ENCODE measurements around the gene PCDH9.
"Not testable (repeated sequence)": the region's sequence is repeated elsewhere in the genome, so short reads cannot be mapped to it uniquely, and the experiment has no call there.

The PCDH9 gene

DNA sequence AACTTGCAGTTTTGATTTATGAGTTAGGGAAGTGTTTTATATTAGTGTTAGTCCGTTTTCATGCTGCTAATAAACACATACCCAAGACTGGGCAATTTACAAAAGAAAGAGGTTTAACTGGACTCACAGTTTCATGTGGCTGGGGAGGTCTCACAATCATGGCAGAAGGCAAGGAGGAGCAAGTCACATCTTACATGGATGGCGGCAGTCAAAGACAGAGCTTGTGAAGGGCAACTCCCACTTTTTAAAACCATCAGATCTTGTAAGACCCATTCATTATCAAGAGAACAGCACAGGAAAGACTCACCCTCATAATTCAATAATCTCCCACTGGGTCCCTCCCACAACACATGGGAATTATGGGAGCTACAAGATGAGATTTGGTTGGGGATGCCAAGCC is 349.0 kb downstream of the PCDH9 start:
- DNase-seq = not testable (repeated sequence)

DNA sequence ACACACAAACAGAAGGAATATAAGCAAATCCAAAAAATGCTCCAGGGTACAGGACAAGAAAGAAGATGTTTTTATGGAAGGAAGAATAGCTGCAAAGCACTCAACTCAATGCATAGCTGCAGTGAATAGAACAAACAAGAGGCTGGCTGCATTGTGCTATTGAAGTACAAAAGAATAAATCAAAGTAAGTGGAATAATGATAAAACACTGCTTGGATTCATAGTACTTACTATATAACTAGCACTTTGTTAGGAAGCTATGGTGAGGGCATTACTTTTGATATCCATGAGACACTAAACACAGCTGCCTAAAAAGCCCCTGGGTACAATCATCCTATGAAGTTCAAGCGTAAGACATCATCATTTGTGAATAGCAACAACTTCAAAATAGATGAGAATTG is 350.1 kb downstream of the PCDH9 start:
- DNase-seq = no peak

DNA sequence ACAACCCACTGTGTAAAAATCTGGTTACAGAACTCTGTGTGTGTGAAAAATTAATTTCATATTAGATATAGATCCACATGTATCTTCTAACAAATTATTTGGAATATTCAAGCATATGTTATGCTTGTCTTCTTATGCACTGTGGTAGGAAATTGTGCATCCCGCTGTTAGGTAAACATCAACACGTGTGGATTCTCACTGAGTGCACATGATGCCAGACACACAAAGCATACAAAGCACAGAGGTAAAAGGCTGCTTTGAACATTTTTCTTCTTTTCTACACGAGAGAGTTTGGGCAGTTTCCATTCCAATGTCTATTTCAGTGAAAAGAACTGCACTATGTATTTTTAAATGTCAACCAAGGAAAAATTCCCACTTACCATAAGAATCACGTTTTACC is 354.9 kb downstream of the PCDH9 start:
- no peak for DNase-seq

DNA sequence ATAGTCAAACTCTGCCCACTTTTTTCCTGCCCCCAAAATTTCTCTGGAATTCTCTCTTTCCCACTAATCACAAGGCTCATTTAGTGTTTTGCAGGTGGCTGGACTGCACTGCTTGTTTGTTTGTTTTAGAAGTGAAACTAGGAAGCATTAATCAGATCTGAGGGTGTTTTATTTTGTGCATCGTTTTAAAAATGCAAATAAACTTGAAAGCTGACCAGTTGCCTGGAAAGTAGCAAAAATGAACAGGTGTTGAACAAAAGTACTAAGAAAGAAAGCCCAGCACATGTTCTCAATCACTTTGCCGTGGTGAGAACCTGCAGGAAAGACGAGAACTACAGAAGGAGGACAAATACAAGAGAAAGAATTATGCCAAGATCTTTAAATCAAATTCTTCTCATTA is 365.5 kb downstream of the PCDH9 start:
- no peak for DNase-seq

DNA sequence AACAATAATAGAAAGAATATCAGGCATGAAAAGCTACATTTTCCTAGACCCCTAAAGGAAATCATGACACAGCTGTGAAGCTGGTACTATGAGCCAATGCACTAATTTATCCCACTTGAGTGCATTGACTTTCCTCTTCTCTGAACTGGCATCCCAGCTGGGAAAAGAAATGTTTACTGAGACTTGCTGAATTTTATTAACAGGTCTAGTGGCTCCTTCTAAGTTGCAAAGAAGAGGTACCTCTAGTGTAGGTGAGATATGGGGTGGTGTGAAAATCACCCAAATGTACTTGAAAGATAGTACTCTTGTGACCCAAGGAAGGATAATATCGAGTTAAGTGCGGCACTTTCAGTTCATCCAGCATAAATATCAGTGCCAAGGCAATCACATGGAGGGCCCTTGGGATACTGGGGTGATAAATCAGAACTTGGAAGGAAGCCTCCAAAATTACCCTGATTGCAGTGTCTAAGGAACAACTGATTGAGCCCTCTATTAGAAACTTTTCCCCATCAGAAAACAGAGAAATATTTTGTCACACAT is 369.2 kb downstream of the PCDH9 start:
- DNase-seq = no peak

DNA sequence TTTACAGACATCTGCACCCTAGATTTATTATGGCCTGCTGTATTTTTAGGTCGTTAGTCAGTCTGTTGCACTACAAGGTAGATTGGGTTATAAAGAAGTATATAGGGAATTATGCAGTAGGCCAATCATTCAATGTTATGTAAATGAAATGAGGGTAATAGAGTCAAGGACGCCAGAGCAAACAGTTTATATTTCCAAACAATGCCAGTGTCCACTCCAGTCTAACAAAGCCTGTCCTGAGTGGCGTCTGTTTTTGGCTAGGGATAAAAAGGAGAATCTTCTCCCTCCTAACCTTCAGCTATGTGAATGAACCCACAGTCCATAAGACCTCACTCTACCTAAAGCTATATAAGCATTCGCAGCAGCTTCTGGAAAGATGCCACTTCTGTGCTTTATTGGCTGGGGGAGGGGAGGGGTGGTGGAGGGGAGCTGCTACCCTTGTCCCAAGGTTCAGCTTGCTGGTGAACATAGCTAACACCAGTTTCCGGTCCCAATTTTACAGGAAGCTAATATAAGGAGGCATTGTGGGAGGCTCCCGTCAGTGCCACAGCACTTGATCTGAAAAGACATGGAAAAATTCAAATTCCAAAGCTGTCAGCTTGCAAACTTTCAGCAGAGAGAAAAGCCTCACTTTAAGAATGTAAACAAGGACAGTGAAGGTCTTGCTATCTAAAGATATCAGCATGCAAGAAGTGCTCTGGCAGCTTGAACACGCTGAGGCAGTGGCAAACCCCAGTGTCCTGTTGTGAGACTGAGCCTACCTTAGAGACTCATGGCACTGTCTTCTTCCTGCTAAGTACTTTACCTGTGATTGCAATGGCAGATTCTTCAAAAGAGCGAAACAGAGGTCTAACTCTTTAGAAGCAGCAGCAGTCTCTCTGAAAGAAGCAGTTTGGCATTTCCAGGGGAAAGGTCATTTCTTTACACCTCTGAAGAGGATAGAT is 369.9 kb downstream of the PCDH9 start:
- DNase-seq = no peak

DNA sequence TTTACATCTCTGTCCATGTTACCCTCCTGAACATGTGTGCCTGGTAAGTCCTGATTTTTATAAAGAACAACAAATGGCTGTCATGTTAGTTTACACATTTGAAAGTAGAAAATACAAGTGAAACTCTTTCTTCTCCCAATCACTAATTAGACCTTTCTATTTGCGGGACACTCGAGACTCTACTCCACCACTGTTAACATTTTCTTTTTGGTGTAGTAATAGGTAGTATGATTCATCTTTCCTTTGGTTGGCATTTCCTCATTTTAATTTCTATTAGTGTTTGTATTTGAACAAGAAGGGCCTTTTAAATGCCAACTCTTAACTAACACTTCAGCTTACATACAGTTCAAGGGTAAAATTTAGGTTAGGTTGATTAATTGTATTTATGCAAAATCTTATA is 371.1 kb downstream of the PCDH9 start:
- no peak for DNase-seq

DNA sequence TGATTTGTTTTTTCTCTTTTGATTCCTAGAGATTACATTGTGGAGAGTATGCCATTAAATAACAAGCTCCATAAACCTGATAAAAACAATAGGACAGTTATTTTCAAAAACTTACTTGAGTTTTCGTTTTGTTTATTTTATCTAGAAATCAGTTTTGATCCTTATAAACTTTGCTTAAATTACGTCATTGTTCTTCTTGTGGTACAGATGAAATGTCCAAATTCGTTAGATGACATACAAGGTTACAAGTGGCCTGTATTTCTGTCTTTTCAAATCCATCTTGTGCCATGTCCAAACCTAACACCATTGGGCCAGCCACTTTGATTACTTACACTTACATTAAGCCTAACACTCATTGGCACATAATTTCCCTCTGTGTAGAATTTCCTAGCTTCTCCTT is 372.0 kb downstream of the PCDH9 start:
- no peak for DNase-seq

DNA sequence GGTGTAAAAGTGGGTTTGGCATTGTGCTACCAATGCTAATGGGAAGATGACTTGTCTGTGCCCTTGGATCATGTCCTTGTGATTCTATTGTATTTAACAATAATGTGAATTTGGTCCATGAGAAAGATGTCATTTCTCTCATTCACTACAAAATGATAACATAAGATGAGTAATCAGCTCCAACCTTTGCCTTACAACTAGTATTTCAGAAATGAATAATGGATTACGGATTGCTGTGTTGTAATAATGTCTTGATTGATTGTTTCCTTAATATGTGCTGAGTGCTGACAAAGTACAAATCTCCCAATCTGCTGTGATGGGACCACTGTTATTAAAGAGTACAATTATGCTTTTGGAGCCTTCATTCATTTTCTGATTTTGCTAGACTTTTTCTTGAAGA is 375.0 kb downstream of the PCDH9 start:
- DNase-seq = no peak

DNA sequence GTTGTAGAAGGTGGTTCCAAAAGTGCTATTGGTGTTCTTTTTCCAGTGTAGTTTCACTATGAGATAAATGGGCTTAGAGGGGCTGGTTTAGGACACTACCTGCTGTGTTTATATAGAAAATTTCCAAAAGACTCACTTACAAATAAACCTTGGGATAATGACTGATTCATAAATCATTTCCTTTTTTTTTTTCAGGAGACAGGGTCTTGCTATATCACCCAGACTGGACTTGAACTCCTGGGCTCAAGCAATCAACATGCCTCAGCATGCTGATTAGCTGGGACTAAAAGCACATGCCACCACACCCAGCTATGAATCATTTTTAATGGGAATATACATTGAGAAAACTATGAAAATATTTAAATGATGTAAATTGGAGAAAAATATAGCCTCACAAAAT is 376.6 kb downstream of the PCDH9 start:
- DNase-seq = no peak

DNA sequence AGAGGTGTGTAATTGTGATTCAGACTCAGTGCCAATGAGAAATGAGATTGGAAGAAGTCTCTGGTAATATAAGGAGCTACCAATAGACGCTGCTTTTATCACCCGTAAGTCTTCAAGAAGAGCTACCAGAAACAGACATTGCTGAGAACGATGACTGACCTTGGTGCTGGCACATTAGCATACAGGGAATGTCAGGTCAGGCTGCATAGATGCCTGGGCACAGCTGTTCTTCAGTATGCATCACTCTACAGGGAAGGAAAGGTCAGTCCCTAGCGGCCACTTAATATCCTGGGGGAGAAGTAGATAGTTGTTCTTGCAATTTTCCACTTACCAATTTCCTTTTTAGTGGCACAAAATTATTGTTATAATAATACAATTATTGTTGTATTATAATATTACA is 380.4 kb downstream of the PCDH9 start:
- DNase-seq = no peak

DNA sequence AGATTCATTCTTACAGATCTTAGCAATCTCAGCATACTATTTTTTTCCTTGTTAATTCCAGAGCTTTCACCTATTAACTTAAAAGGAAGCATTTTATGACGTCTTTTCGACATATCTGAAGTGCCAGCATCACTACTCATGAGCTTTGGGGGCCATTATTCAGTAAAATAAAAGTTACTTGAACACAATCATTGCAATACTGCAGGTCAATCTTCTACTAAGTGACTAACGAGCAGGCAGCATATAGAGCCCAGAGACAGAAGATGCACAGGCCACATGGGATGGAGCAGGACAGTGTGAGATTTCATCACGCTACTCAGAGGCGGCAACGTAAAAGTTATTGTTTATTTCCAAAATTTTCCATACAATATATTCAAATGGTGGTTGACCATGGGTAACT is 382.6 kb downstream of the PCDH9 start:
- no peak for DNase-seq

DNA sequence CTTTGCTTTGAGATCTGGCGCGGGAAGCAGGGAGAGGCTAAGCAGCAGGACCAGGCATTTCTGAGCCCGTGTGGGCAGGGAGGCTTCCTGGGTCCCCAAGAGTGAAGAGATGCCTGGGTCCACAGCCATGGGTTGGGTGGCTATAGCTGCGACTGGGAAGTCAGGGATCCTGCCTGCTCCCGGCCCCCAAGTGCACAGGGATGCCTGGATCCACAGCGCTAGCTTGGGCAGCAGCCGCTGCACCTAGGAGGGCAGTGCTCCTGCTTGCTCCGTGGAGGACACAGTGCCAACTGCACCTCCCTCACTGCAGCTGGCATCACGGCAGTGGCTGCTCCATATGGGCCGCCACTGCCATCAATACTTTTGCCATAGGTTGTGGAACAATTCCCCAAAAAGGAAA is 384.7 kb downstream of the PCDH9 start:
- no peak for DNase-seq

DNA sequence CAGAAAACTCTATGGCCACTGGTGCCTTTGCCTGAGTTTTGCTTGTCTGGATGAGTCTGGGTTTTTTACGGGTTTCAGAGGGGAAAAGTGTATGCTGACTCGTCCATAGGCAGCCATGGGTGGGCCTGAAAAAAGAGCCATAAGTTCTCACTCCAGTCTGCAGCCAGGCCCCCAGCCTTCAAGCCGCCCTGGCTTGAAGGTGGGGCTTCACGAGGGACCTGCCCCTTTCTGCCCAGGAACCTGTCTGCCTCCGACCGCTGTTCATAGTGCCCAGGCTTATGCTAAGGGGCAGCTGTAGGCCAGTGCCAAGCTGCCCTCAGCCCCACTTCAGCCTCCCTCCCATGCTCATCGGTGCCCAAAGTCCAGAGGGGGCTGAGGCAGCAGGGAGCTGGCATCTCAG is 385.2 kb downstream of the PCDH9 start:
- DNase-seq = no peak

DNA sequence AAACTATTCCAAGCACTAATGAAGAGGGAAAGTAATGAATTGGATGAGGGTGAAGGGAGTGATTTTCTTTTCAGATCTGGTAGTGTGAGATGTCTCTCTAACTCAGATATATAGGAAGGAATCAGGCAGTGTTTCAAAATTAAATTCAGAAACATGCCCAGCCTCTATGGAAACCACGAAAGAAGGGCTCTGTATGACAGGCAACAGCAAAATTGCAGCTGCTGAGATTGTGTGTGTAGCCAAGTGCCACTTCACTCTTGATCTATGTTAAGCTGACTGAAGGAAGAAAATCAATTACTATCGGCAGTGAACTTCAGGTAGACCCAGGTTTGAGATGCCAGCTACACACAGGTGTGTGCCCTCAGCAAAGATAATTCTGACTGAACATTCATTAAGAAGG is 387.4 kb downstream of the PCDH9 start:
- no peak for DNase-seq

DNA sequence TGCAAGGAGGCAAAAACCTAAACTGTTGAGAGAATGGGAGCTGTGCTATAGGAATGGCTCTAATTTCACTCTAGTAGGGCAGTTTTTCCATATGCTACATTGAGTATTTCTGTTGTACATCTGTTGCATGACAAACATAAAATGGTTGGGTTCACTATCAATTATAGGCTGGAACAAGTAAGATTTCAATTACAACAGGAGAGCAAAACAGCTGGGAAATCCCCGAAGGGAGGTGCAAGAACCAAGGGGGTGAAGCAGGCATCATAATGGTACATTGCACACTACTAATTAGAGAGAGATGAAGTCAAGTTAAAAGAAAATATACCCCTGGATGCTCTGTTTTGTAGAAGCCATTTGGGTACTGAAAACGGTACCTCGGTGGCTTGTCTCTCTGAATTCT is 389.5 kb downstream of the PCDH9 start:
- no peak for DNase-seq

DNA sequence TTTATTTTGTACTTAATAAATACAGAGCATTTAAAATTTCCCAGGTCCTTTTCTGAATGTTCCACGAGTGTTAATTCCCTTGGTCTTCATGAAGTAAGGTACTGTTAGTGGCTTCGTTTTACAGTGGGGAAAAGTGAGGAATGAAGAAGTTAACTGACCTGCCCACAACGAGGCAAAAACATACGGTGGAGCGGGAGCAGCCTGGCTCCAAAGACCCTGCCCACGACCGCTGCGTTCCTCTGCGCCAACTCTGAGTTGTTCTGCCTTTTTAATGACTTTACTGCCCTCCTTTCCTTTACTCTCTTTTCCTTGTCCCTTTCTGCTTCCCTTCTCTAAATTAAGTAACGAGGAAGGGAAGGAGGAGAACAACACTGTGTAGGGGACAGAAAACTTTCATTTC is 392.9 kb downstream of the PCDH9 start:
- no peak for DNase-seq

DNA sequence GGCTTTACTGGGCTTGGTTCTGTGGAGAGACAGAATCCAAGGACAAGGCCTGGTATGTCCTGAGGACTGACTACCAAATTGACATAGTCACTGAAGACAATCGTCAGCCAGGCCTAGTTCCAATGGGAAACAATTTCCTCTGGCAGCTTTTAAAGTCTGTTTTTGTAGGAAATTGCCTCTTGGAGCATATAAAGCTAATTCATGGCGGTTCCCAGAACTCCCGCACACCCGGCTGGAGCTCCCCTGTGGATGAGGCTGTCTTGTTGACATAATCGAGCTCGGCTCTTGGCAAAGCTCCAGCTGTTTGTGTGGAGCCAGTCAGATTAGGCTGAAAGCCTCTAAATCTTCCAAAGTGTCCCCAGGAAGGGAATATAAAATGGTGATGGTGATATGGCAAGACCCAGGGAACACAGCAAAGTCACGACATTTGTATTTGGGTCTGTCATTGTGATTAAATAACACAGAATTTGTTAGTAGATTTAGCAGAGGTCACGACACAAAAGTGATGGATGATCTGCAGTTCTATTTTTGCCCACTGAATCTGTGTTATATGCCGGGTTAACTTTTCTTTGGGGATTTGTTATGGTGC is 395.0 kb downstream of the PCDH9 start:
- DNase-seq = no peak

DNA sequence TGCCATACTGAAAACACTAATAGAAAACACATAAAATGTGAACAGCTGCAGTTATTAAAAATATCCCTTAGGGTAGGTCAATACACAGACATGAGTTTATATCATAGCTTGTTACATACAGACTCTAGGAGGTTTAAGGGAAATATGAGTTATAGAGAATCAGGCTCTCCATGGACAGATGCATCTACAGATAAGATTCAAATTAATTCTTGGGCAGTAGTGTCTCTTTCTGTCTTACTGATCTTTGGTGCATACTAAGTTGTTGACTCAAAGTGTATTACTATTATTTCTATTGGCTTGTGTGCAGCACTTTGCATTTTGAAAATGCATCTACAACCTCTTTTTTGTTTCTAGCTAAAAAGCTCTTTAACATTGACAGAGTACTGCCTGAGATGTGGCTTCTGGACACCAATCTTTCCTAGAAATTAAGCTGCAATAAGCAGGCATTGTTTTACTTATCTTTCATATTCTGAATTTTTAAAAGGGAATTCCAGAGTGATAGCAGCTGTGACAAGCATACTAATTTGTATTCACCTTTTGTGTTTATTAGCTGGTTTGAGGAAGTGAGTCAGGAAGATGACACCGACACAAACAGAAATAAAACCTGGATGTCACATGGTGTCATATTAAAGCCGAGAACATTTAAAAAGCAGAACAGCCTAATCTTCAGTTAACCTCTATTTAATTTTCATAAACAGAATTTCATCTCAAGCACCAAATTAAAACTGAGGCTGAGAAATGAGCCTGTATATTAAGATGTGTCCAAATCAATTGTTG is 399.0 kb downstream of the PCDH9 start:
- no peak for DNase-seq

DNA sequence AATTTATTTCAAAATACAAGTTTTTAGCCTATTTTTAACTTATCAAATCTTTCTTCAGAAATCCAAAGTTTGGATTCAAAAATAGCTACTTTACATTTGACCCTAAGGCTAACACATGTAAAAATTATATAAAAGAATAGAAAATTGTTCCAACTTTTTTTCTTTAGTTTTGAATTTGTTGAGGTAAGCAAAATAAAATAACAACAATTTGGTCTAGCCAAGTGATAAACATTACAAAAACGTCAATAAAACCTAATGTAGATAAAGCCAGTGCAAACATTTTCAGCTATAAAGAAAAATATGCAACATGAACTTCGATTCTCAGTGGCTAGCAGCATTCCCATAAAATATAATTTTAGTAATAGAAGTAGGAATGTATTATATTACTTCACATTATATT is 400.3 kb downstream of the PCDH9 start:
- DNase-seq = no peak

DNA sequence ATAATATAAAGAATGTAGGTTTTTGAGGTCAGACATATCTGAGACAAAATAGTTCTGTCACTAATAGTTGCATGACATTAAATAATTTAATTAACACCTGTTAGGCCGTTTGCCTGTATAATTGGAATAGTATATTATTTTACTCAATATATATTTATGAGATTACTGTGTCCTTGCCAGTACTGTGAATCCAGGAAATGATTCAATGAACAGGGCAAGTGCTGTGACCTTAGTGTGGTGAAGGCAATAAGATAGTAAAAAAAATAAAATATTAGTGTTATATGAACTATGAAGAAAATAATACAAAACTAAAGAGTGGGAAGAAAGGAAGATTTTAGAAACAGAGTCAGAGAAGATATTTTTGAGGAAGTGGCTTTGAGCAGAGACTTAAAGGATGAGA is 403.7 kb downstream of the PCDH9 start:
- no peak for DNase-seq

DNA sequence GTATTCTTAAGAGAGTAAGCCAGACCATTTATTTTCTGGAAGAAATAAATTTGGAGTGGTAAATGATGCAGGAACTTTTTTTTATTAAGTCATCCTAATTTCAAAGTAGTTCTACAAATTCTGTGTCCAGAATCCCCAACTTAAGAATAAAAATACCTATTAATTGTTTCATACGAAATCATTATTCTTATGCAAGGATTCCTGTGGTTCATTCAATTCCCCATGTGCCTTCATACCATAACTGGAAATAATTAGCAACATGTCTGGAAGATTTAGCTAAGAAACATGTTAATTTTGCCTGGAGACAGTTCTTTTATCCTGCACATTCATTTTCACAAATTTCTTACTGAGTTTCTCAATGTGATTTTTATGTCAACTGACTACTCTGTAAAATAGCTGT is 408.6 kb downstream of the PCDH9 start:
- DNase-seq = no peak

DNA sequence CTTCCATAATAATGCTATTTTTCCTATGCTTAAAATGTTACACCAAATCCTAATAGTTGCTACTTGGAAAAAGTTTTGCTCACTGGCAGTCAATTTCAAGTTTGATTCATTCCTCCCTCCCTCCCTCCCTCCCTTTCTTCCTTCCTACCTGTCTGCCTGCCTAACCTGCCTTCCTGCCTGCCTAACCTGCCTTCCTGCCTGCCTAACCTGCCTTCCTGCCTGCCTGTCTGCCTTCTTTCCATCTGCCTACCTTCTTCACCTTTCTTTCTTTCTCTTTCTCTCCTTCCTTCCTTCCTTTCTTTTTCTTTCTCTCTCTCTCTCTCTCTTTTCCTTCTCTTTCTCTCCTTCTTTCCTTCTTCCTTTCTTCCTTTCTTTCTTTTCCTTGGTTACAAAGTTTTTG is 418.7 kb downstream of the PCDH9 start:
- no peak for DNase-seq

DNA sequence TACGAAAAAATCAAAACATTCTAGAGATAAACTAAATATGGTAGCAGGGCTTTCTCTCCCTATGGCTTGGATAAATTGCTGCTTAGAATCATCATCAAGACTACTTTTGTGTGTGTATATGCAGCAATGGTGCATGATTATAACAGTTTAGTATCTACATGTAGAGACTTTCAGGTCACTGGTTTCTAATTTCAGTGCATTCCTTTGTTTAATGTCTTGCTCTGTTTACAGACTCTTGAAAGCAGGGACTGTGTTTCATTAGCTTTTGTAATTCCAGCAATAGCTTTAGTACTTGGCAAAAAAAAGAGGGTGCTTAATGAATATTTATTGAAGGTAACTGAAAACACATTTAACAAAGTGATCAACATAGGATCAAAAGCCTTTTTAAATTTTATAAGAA is 420.7 kb downstream of the PCDH9 start:
- no peak for DNase-seq

Measured in RPMI8226 (cell line).